ENCODE measurements around the gene SGPP2. TPM values are rescaled to one million over a fixed set of nuclear protein-coding genes. Genes with fewer than 3 reads are reported as not detected.

SGPP2 gene
- total RNA-seq, 2 donors from 2014 or later: 4.5 to 5.1 TPM

GRCh38 chr2:222535477-222535876, 111.1 kb downstream of the SGPP2 start:
- H3K36me3 Mint-ChIP-seq (ENCODE audit: low read depth): peaks cover 2% of the 10 kb centered on the region
- H3K9me3 ChIP-seq (ENCODE audit: control insufficient read depth, low read length, poor library complexity, severe bottlenecking): no peaks in the 10 kb centered on the region
- no peaks in the 10 kb centered on the region for H3K27me3 Mint-ChIP-seq
- H3K27ac Mint-ChIP-seq: no peak overlapping the region
- no peaks in the 10 kb centered on the region for H3K4me1 Mint-ChIP-seq
- DNase-seq: no peak
- no peak overlapping the region for H3K4me3 Mint-ChIP-seq
- no peak for ATAC-seq

- H3K27ac Mint-ChIP-seq: no peak overlapping the region
- no peaks in the 10 kb centered on the region for H3K27me3 Mint-ChIP-seq
- no peaks in the 10 kb centered on the region for H3K36me3 Mint-ChIP-seq (ENCODE audit: low read depth)
- ATAC-seq: no peak
- no peak overlapping the region for H3K4me3 Mint-ChIP-seq
- no peaks in the 10 kb centered on the region for H3K9me3 ChIP-seq (ENCODE audit: control insufficient read depth, low read length, poor library complexity, severe bottlenecking)
- H3K4me1 Mint-ChIP-seq: peaks cover 2% of the 10 kb centered on the region
- DNase-seq: no peak
Observed at GRCh38 chr2:222538535-222538934, 114.2 kb downstream of the SGPP2 start.

GRCh38 chr2:222544661-222545060, 120.3 kb downstream of the SGPP2 start:
- Mint-ChIP-seq H3K4me1 (peaks cover 2% of the 10 kb centered on the region), H3K27me3 (no peaks in the 10 kb centered on the region), H3K4me3 (no peak overlapping the region), H3K27ac (no peak overlapping the region), H3K36me3 (ENCODE audit: low read depth) (no peaks in the 10 kb centered on the region)
- DNase-seq: no peak
- no peak for ATAC-seq
- no peaks in the 10 kb centered on the region for H3K9me3 ChIP-seq (ENCODE audit: control insufficient read depth, low read length, poor library complexity, severe bottlenecking)

- H3K27me3 Mint-ChIP-seq: no peaks in the 10 kb centered on the region
- ATAC-seq: no peak
- no peak overlapping the region for H3K27ac Mint-ChIP-seq
Observed at GRCh38 chr2:222545823-222546795, 121.8 kb downstream of the SGPP2 start.

GRCh38 chr2:222547083-222547482, 122.7 kb downstream of the SGPP2 start:
- DNase-seq (no peak), ATAC-seq (no peak)
- Mint-ChIP-seq H3K36me3 (ENCODE audit: low read depth) (no peaks in the 10 kb centered on the region), H3K27ac (no peak overlapping the region), H3K27me3 (no peaks in the 10 kb centered on the region), H3K4me3 (no peak overlapping the region), H3K4me1 (peaks cover 1% of the 10 kb centered on the region)
- no peaks in the 10 kb centered on the region for H3K9me3 ChIP-seq (ENCODE audit: control insufficient read depth, low read length, poor library complexity, severe bottlenecking)

More at GRCh38 chr2:222545823-222546795, 121.8 kb downstream of the SGPP2 start:
- H3K4me3 Mint-ChIP-seq: no peak overlapping the region
- H3K9me3 ChIP-seq (ENCODE audit: control insufficient read depth, low read length, poor library complexity, severe bottlenecking): no peaks in the 10 kb centered on the region
- no peak for DNase-seq
- H3K4me1 Mint-ChIP-seq: peaks cover 2% of the 10 kb centered on the region
- no peaks in the 10 kb centered on the region for H3K36me3 Mint-ChIP-seq (ENCODE audit: low read depth)

GRCh38 chr2:222548992-222549391, 124.6 kb downstream of the SGPP2 start:
- ATAC-seq: no peak
- no peak for DNase-seq
- no peak overlapping the region for H3K4me3 Mint-ChIP-seq
- H3K27ac Mint-ChIP-seq: no peak overlapping the region
- no peaks in the 10 kb centered on the region for H3K9me3 ChIP-seq (ENCODE audit: control insufficient read depth, low read length, poor library complexity, severe bottlenecking)
- H3K4me1 Mint-ChIP-seq: no peaks in the 10 kb centered on the region
- no peaks in the 10 kb centered on the region for H3K27me3 Mint-ChIP-seq
- H3K36me3 Mint-ChIP-seq (ENCODE audit: low read depth): no peaks in the 10 kb centered on the region

GRCh38 chr2:222554517-222554916, 130.2 kb downstream of the SGPP2 start:
- Mint-ChIP-seq H3K4me1 (peaks cover 5% of the 10 kb centered on the region), H3K27me3 (no peaks in the 10 kb centered on the region), H3K4me3 (no peak overlapping the region), H3K27ac (no peak overlapping the region), H3K36me3 (ENCODE audit: low read depth) (no peaks in the 10 kb centered on the region)
- no peak for DNase-seq
- no peaks in the 10 kb centered on the region for H3K9me3 ChIP-seq (ENCODE audit: control insufficient read depth, low read length, poor library complexity, severe bottlenecking)
- ATAC-seq: no peak

GRCh38 chr2:222561151-222561550, 136.8 kb downstream of the SGPP2 start:
- no peaks in the 10 kb centered on the region for H3K9me3 ChIP-seq (ENCODE audit: control insufficient read depth, low read length, poor library complexity, severe bottlenecking)
- H3K4me3 Mint-ChIP-seq: no peak overlapping the region
- H3K27me3 Mint-ChIP-seq: no peaks in the 10 kb centered on the region
- H3K27ac Mint-ChIP-seq: no peak overlapping the region
- H3K4me1 Mint-ChIP-seq: peaks cover 5% of the 10 kb centered on the region
- H3K36me3 Mint-ChIP-seq (ENCODE audit: low read depth): peaks cover under 1% of the 10 kb centered on the region
- DNase-seq (no peak), ATAC-seq (no peak)

- no peaks in the 10 kb centered on the region for H3K9me3 ChIP-seq (ENCODE audit: control insufficient read depth, low read length, poor library complexity, severe bottlenecking)
- Mint-ChIP-seq H3K4me3 (no peak overlapping the region), H3K27me3 (no peaks in the 10 kb centered on the region), H3K27ac (no peak overlapping the region), H3K36me3 (ENCODE audit: low read depth) (peaks cover 3% of the 10 kb centered on the region), H3K4me1 (peaks cover 4% of the 10 kb centered on the region)
- ATAC-seq: peak; percentile 64
- peak in 1 of 3 donors; percentile 15 for DNase-seq
Observed at GRCh38 chr2:222561817-222562645, 137.7 kb downstream of the SGPP2 start.

- H3K9me3 ChIP-seq (ENCODE audit: control insufficient read depth, low read length, poor library complexity, severe bottlenecking): no peaks in the 10 kb centered on the region
- DNase-seq: no peak
- Mint-ChIP-seq H3K36me3 (ENCODE audit: low read depth) (peaks cover 3% of the 10 kb centered on the region), H3K27ac (no peak overlapping the region), H3K4me3 (no peak overlapping the region), H3K4me1 (peaks cover 2% of the 10 kb centered on the region), H3K27me3 (no peaks in the 10 kb centered on the region)
- no peak for ATAC-seq
Observed at GRCh38 chr2:222563106-222563718, 138.9 kb downstream of the SGPP2 start.

GRCh38 chr2:222563936-222564335, 139.6 kb downstream of the SGPP2 start:
- H3K9me3 ChIP-seq (ENCODE audit: control insufficient read depth, low read length, poor library complexity, severe bottlenecking): no peaks in the 10 kb centered on the region
- ATAC-seq (no peak), DNase-seq (no peak)
- H3K27ac Mint-ChIP-seq: no peak overlapping the region
- no peaks in the 10 kb centered on the region for H3K4me1 Mint-ChIP-seq
- no peaks in the 10 kb centered on the region for H3K27me3 Mint-ChIP-seq
- H3K36me3 Mint-ChIP-seq (ENCODE audit: low read depth): peaks cover 3% of the 10 kb centered on the region
- no peak overlapping the region for H3K4me3 Mint-ChIP-seq

- no peak overlapping the region for H3K27ac Mint-ChIP-seq
- H3K9me3 ChIP-seq (ENCODE audit: control insufficient read depth, low read length, poor library complexity, severe bottlenecking): no peaks in the 10 kb centered on the region
- H3K4me1 Mint-ChIP-seq: no peaks in the 10 kb centered on the region
- H3K36me3 Mint-ChIP-seq (ENCODE audit: low read depth): peaks cover 6% of the 10 kb centered on the region
- no peaks in the 10 kb centered on the region for H3K27me3 Mint-ChIP-seq
- H3K4me3 Mint-ChIP-seq: no peak overlapping the region
- DNase-seq: no peak
- ATAC-seq: no peak
Observed at GRCh38 chr2:222566229-222566628, 141.9 kb downstream of the SGPP2 start.

GRCh38 chr2:222568865-222569264, 144.5 kb downstream of the SGPP2 start:
- H3K27me3 Mint-ChIP-seq: no peaks in the 10 kb centered on the region
- H3K36me3 Mint-ChIP-seq (ENCODE audit: low read depth): peaks cover 12% of the 10 kb centered on the region
- ATAC-seq: no peak

More at GRCh38 chr2:222568865-222569264, 144.5 kb downstream of the SGPP2 start:
- H3K4me3 Mint-ChIP-seq: no peak overlapping the region
- H3K9me3 ChIP-seq (ENCODE audit: control insufficient read depth, low read length, poor library complexity, severe bottlenecking): no peaks in the 10 kb centered on the region
- H3K27ac Mint-ChIP-seq: no peak overlapping the region
- no peak for DNase-seq
- H3K4me1 Mint-ChIP-seq: peaks cover 2% of the 10 kb centered on the region

Measured in T-helper 17 cell (primary cell).